Uterus (tissue), 4 donors: ENCODE data around the gene FBLIM1. TPM values are rescaled to one million over a fixed set of nuclear protein-coding genes. Genes with fewer than 3 reads are reported as not detected.

Source experiments
- DNase-seq, 2 donors: peaks; one replicate each; pipeline ENCODE4 v3.0.0-alpha.2; 2019 to 2020
- H3K27ac ChIP-seq, 2 donors: fragments of 200-600 bp; sonication (generic); 1 replicate in 1 of 2; 2 replicates in 1 of 2; pipeline ENCODE4 v1.5.1; 2016 to 2018
- H3K27me3 ChIP-seq, 2 donors: fragments of 200-600 bp; sonication (generic); one replicate each; pipeline ENCODE4 v1.5.1; 2018 to 2019; ENCODE audit warnings: control low read depth in 1 of 2
- H3K36me3 ChIP-seq, 2 donors: fragments of 200-600 bp; sonication (generic); one replicate each; pipeline ENCODE4 v1.5.1; 2019; ENCODE audit warnings: control low read depth in 1 of 2
- H3K4me1 ChIP-seq, 2 donors: fragments of 200-600 bp; sonication (generic); one replicate each; pipeline ENCODE4 v1.5.1; 2018 to 2019; ENCODE audit warnings: control low read depth in 1 of 2
- H3K4me3 ChIP-seq, 2 donors: fragments of 200-600 bp; sonication (generic); 1 replicate in 1 of 2; 2 replicates in 1 of 2; pipeline ENCODE4 v1.5.1; 2018 to 2019; ENCODE audit warnings: mild to moderate bottlenecking in 1 of 2
- H3K9me3 ChIP-seq, 2 donors: fragments of 200-600 bp; sonication (generic); one replicate each; pipeline ENCODE4 v1.5.1; 2019; ENCODE audit warnings: control low read depth in 1 of 2
- POLR2A ChIP-seq, 2 donors: fragments of 450-650 bp; IDR thresholded peaks; one replicate each; pipeline ENCODE4 v1.6.1; 2016; ENCODE audit warnings: antibody characterized with exemption in 2 of 2, mild to moderate bottlenecking in 1 of 2, moderate library complexity in 1 of 2
- intact Hi-C: fragments of 100-400 bp; cut with DNase I; formaldehyde crosslinking; loops from one replicate; pipeline ENCODE4 v1.15.1; 2023; ENCODE audit warnings: low total_unique reads
- total RNA-seq, 4 donors: library from RNA; depleted of rRNA in 3 of 4; stranded (reverse); fragments of >200 nt in 3 of 4; gene quantifications; one replicate each; pipeline versions ENCODE4 v1.1.0 to v1.2.4, GENCODE V29; 2014 to 2023
- TF ChIP-seq, protein P1 (sequence below), 4 experiments: fragments of 200-600 bp in 2 of 4; fragments of 450-650 bp in 2 of 4; sonication (generic) in 2 of 4; IDR thresholded peaks; one replicate each; pipeline ENCODE4 v1.5.1; 2016 to 2019; ENCODE audit warnings: antibody characterized with exemption in 4 of 4, mild to moderate bottlenecking in 2 of 4, moderate library complexity in 1 of 4
- donor health status: DM: yes; HTN: yes; CAD: no.

Gene FBLIM1
- total RNA-seq, 4 donors from 2014 or later, result 12.9 to 96.9 (median 74.3) TPM

DNA sequence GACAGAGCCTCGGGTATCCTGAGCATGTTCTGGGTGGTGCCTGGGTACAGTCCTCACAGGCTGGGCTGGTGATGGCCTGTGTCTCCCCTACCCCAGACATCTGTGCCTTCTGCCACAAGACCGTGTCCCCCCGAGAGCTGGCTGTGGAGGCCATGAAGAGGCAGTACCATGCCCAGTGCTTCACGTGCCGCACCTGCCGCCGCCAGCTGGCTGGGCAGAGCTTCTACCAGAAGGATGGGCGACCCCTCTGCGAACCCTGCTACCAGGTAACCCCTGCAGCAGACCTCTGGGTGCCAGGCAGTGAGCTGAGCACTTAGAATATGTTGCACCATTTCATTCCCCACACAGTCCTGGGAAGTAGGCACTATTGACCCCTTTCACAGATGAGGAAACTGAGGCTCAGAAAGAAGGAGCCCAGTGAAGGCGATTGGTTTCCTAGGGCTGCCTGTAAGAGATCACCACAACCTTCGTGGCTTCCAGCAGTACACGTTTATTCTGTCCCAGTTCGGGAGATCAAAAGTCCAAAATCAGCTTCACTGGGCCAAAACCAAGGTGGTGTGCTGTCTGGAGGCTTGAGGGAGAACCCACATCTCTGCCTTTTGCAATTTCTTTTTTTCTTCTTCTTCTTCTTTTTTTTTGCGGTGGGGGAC lies 11.8 kb downstream of the FBLIM1 start:
- Histone ChIP-seq H3K27me3 (no peaks in the 10 kb centered on the region), H3K27ac (no peak overlapping the region), H3K9me3 (no peaks in the 10 kb centered on the region), H3K4me3 (no peak overlapping the region), H3K36me3 (no peaks in the 10 kb centered on the region), H3K4me1 (no peaks in the 10 kb centered on the region)
- no peak for DNase-seq
- intact Hi-C loops, result no loop called here
- TF ChIP-seq, protein P1, sequence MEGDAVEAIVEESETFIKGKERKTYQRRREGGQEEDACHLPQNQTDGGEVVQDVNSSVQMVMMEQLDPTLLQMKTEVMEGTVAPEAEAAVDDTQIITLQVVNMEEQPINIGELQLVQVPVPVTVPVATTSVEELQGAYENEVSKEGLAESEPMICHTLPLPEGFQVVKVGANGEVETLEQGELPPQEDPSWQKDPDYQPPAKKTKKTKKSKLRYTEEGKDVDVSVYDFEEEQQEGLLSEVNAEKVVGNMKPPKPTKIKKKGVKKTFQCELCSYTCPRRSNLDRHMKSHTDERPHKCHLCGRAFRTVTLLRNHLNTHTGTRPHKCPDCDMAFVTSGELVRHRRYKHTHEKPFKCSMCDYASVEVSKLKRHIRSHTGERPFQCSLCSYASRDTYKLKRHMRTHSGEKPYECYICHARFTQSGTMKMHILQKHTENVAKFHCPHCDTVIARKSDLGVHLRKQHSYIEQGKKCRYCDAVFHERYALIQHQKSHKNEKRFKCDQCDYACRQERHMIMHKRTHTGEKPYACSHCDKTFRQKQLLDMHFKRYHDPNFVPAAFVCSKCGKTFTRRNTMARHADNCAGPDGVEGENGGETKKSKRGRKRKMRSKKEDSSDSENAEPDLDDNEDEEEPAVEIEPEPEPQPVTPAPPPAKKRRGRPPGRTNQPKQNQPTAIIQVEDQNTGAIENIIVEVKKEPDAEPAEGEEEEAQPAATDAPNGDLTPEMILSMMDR (IDR thresholded peaks at IDR 0.05), result no peak
- no peak for TF ChIP-seq POLR2A (IDR thresholded peaks at IDR 0.05)

DNA sequence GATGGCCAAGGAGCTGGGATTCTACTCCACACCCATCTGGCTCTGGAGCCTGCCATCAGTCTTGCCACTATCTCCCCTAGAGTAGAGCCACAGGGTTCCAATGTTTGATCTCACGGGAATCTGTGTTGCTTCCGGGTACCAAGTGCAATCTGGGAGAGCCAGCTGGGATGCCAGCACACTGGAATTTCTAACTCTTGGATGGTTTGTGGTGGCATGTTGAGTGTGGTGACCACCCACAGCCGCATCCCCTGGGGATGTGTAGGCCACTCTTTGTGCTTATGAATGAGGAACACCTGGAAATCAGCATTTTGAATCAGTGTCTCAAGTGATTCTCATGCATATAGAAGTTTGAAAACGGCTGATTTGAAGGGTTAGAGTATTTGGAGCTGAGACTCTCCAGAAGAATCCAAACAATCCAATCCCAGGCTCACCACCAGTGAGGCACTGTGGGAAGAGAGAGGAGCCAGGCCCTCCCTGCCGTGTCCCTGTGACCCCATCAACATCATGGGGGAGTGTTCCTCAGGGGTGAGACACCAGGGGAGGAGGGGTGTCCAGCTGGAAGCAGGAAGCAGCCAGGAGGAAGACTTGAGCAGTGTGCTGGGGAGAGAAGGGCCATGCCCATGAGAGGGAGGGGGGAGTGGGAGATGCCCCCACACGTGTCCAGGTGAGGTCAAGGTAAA lies 13.4 kb downstream of the FBLIM1 start:
- H3K4me3 ChIP-seq, result no peak overlapping the region
- no peak overlapping the region for H3K27ac ChIP-seq
- no peaks in the 10 kb centered on the region for H3K27me3 ChIP-seq
- no peaks in the 10 kb centered on the region for H3K36me3 ChIP-seq
- no peaks in the 10 kb centered on the region for H3K4me1 ChIP-seq
- DNase-seq, result no peak
- no peaks in the 10 kb centered on the region for H3K9me3 ChIP-seq
- intact Hi-C loops, result no loop called here
- no peak for TF ChIP-seq POLR2A (IDR thresholded peaks at IDR 0.05)
- TF ChIP-seq, protein P1 (IDR thresholded peaks at IDR 0.05), result no peak

DNA sequence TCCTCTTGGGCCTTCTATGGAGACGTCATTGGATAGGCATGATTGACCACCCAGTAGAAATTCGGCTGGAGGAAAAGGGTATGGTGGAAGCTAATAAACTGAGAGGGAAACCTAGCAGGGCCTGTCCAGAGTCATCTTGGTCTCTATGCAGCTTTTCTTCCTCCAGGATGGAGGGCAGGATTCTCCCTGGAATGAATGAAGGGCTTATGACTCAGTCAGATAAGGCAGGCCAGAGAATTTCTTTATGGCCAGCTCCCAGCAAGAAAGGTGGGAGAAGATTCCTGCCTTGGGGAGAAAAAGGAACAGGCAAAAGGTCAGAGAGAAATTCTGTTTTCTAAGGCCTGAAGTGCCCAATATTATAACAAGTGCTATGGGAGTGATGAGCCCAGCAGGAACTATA lies 17.1 kb downstream of the FBLIM1 start:
- intact Hi-C loops, result no loop called here
- H3K4me3 ChIP-seq, result no peak overlapping the region
- H3K36me3 ChIP-seq, result no peaks in the 10 kb centered on the region
- H3K27me3 ChIP-seq, result no peaks in the 10 kb centered on the region
- no peaks in the 10 kb centered on the region for H3K9me3 ChIP-seq
- H3K4me1 ChIP-seq, result no peaks in the 10 kb centered on the region
- no peak for DNase-seq
- TF ChIP-seq POLR2A (IDR thresholded peaks at IDR 0.05), result no peak
- TF ChIP-seq, protein P1 (IDR thresholded peaks at IDR 0.05), result no peak
- H3K27ac ChIP-seq, result no peak overlapping the region

DNA sequence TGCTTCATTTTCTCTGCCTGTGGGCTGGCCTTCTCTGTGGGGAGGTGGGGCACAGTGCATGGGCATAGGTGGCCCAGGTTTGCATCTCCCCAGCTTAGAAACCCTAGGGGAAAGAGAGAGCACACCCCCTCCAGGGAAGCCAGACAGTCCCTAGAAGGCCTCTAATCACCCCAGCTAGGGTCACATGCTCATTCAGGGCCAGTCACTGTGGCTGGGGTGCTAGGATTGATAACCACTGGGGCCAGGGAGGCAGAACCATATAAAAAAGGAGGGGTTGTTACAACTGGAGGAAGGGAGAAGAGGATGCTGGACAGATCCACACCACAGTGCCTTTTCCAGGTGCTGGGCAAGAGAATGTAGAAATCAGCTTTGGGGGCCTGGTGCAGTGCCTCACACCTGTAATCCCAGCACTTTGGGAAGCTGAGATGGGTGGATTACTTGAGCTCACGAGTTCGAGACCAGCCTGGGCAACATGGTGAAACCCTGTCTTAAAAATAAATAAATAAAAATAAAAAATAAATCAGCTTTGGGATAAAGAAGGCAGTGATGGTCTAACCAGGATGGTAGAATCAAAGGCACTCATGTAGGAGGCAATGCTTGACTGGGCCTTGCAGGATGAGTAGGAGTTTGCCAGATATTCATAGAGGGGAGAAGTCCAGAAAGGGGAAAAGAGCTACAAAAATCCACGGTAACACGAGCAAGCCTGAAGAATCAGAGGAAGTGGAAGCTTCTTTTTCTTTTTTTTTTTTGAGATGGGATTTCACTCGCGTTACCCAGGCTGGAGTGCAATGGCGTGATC lies 19.5 kb downstream of the FBLIM1 start:
- Histone ChIP-seq H3K9me3 (no peaks in the 10 kb centered on the region), H3K4me1 (no peaks in the 10 kb centered on the region), H3K27me3 (no peaks in the 10 kb centered on the region), H3K36me3 (no peaks in the 10 kb centered on the region), H3K4me3 (no peak overlapping the region), H3K27ac (no peak overlapping the region)
- DNase-seq, result no peak
- intact Hi-C loops, result no loop called here
- TF ChIP-seq, protein P1 (IDR thresholded peaks at IDR 0.05), result no peak
- no peak for TF ChIP-seq POLR2A (IDR thresholded peaks at IDR 0.05)

DNA sequence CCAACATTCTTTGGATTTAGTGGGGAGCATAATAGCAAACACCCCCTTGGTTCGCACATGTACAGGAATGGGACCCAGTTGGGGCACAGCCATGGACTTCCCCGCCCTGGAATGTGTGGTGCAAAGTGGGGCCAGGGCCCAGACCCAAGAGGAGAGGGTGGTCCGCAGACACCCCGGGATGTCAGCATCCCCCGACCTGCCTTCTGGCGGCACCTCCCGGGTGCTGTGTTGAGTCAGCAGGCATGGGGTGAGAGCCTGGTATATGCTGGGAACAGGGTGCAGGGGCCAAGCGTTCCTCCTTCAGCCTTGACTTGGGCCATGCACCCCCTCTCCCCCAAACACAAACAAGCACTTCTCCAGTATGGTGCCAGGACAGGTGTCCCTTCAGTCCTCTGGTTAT lies 27.1 kb downstream of the FBLIM1 start:
- no peak overlapping the region for H3K27ac ChIP-seq
- no peaks in the 10 kb centered on the region for H3K4me1 ChIP-seq
- H3K4me3 ChIP-seq, result no peak overlapping the region
- TF ChIP-seq, protein P1 (IDR thresholded peaks at IDR 0.05), result no peak
- TF ChIP-seq POLR2A (IDR thresholded peaks at IDR 0.05), result no peak
- H3K9me3 ChIP-seq, result no peaks in the 10 kb centered on the region
- no peaks in the 10 kb centered on the region for H3K27me3 ChIP-seq
- intact Hi-C loops, result no loop called here
- H3K36me3 ChIP-seq, result no peaks in the 10 kb centered on the region
- no peak for DNase-seq
